ENCODE results near the gene DMXL1.
"Not testable (repeated sequence)": the region's sequence is repeated elsewhere in the genome, so short reads cannot be mapped to it uniquely, and the experiment has no call there.

DMXL1 gene

GRCh38 chr5:119112151-119112550 is 41.3 kb downstream of the DMXL1 start:
- no peaks in the 10 kb centered on the region for H3K9me3 ChIP-seq (ENCODE audit: insufficient read depth, low read length, severe bottlenecking)
- H4K20me1 ChIP-seq (ENCODE audit: insufficient read depth, low read length), result no peaks in the 10 kb centered on the region
- H3K36me3 ChIP-seq (ENCODE audit: insufficient read depth, low read length), result peaks cover 37% of the 10 kb centered on the region
- no peaks in the 10 kb centered on the region for H3K4me1 ChIP-seq (ENCODE audit: insufficient read depth, low read length)
- ATAC-seq (ENCODE audit: insufficient read depth, low read depth) (no peak), DNase-seq (no peak)
- H3K27ac ChIP-seq (ENCODE audit: low read length), result no peak overlapping the region
- H3K4me2 ChIP-seq (ENCODE audit: insufficient read depth, low read length), result no peak overlapping the region
- no peak overlapping the region for H3K4me3 ChIP-seq (ENCODE audit: low read depth in 1 of 2, low read length in 2 of 2)
- no peak for TF ChIP-seq EZH2 (IDR thresholded peaks at IDR 0.05; ENCODE audit: borderline replicate concordance, low read depth, low read length, severe bottlenecking)
- no peak for TF ChIP-seq CTCF (IDR thresholded peaks at IDR 0.05; ENCODE audit: borderline replicate concordance, extremely low read depth, low read length, poor library complexity, severe bottlenecking)
- no peaks in the 10 kb centered on the region for H3K27me3 ChIP-seq (ENCODE audit: insufficient read depth, low read length, poor library complexity)
- no peaks in the 10 kb centered on the region for H3K79me2 ChIP-seq (ENCODE audit: insufficient read depth, low read length)
- no peak overlapping the region for H3K9ac ChIP-seq (ENCODE audit: low read depth, low read length)
- H2AFZ ChIP-seq (ENCODE audit: low read depth, low read length), result no peak overlapping the region

GRCh38 chr5:119117237-119117636 is 46.4 kb downstream of the DMXL1 start:
- Histone ChIP-seq H3K36me3 (ENCODE audit: insufficient read depth, low read length) (peaks cover 67% of the 10 kb centered on the region), H4K20me1 (ENCODE audit: insufficient read depth, low read length) (no peaks in the 10 kb centered on the region), H3K9ac (ENCODE audit: low read depth, low read length) (no peak overlapping the region), H2AFZ (ENCODE audit: low read depth, low read length) (no peak overlapping the region), H3K4me3 (ENCODE audit: low read depth in 1 of 2, low read length in 2 of 2) (no peak overlapping the region), H3K4me2 (ENCODE audit: insufficient read depth, low read length) (no peak overlapping the region), H3K4me1 (ENCODE audit: insufficient read depth, low read length) (no peaks in the 10 kb centered on the region), H3K27me3 (ENCODE audit: insufficient read depth, low read length, poor library complexity) (no peaks in the 10 kb centered on the region), H3K79me2 (ENCODE audit: insufficient read depth, low read length) (no peaks in the 10 kb centered on the region), H3K9me3 (ENCODE audit: insufficient read depth, low read length, severe bottlenecking) (no peaks in the 10 kb centered on the region), H3K27ac (ENCODE audit: low read length) (no peak overlapping the region)
- TF ChIP-seq CTCF (IDR thresholded peaks at IDR 0.05; ENCODE audit: borderline replicate concordance, extremely low read depth, low read length, poor library complexity, severe bottlenecking) (no peak), EZH2 (IDR thresholded peaks at IDR 0.05; ENCODE audit: borderline replicate concordance, low read depth, low read length, severe bottlenecking) (no peak)
- ATAC-seq (ENCODE audit: insufficient read depth, low read depth) (no peak), DNase-seq (no peak)

- ATAC-seq (ENCODE audit: insufficient read depth, low read depth), result no peak
- no peaks in the 10 kb centered on the region for H3K4me1 ChIP-seq (ENCODE audit: insufficient read depth, low read length)
- H2AFZ ChIP-seq (ENCODE audit: low read depth, low read length), result no peak overlapping the region
- H3K4me3 ChIP-seq (ENCODE audit: low read depth in 1 of 2, low read length in 2 of 2), result no peak overlapping the region
- H3K27ac ChIP-seq (ENCODE audit: low read length), result no peak overlapping the region
- H3K9ac ChIP-seq (ENCODE audit: low read depth, low read length), result no peak overlapping the region
- H4K20me1 ChIP-seq (ENCODE audit: insufficient read depth, low read length), result no peaks in the 10 kb centered on the region
- no peak for TF ChIP-seq EZH2 (IDR thresholded peaks at IDR 0.05; ENCODE audit: borderline replicate concordance, low read depth, low read length, severe bottlenecking)
- H3K4me2 ChIP-seq (ENCODE audit: insufficient read depth, low read length), result no peak overlapping the region
- H3K36me3 ChIP-seq (ENCODE audit: insufficient read depth, low read length), result peaks cover 62% of the 10 kb centered on the region
- H3K27me3 ChIP-seq (ENCODE audit: insufficient read depth, low read length, poor library complexity), result no peaks in the 10 kb centered on the region
- H3K79me2 ChIP-seq (ENCODE audit: insufficient read depth, low read length), result no peaks in the 10 kb centered on the region
- H3K9me3 ChIP-seq (ENCODE audit: insufficient read depth, low read length, severe bottlenecking), result no peaks in the 10 kb centered on the region
- no peak for DNase-seq
Observed at GRCh38 chr5:119118000-119118399, 47.1 kb downstream of the DMXL1 start.

- no peak for TF ChIP-seq EZH2 (IDR thresholded peaks at IDR 0.05; ENCODE audit: borderline replicate concordance, low read depth, low read length, severe bottlenecking)
- H3K4me1 ChIP-seq (ENCODE audit: insufficient read depth, low read length), result no peaks in the 10 kb centered on the region
- no peak overlapping the region for H3K4me2 ChIP-seq (ENCODE audit: insufficient read depth, low read length)
- no peaks in the 10 kb centered on the region for H3K79me2 ChIP-seq (ENCODE audit: insufficient read depth, low read length)
- H3K9ac ChIP-seq (ENCODE audit: low read depth, low read length), result no peak overlapping the region
- no peak overlapping the region for H3K27ac ChIP-seq (ENCODE audit: low read length)
- H3K36me3 ChIP-seq (ENCODE audit: insufficient read depth, low read length), result peaks cover 70% of the 10 kb centered on the region
- no peak overlapping the region for H3K4me3 ChIP-seq (ENCODE audit: low read depth in 1 of 2, low read length in 2 of 2)
- no peak for ATAC-seq (ENCODE audit: insufficient read depth, low read depth)
- no peak overlapping the region for H2AFZ ChIP-seq (ENCODE audit: low read depth, low read length)
- no peaks in the 10 kb centered on the region for H3K27me3 ChIP-seq (ENCODE audit: insufficient read depth, low read length, poor library complexity)
- no peaks in the 10 kb centered on the region for H4K20me1 ChIP-seq (ENCODE audit: insufficient read depth, low read length)
- no peak for DNase-seq
- no peaks in the 10 kb centered on the region for H3K9me3 ChIP-seq (ENCODE audit: insufficient read depth, low read length, severe bottlenecking)
Observed at GRCh38 chr5:119120893-119121292, 50.0 kb downstream of the DMXL1 start.

- not testable (repeated sequence) for H3K4me3 ChIP-seq (ENCODE audit: low read depth in 1 of 2, low read length in 2 of 2); ATAC-seq (ENCODE audit: insufficient read depth, low read depth)
Observed at GRCh38 chr5:119122474-119122873, 51.6 kb downstream of the DMXL1 start.

More at GRCh38 chr5:119122474-119122873, 51.6 kb downstream of the DMXL1 start:
- H3K79me2 ChIP-seq (ENCODE audit: insufficient read depth, low read length); H4K20me1 ChIP-seq (ENCODE audit: insufficient read depth, low read length); DNase-seq; H2AFZ ChIP-seq (ENCODE audit: low read depth, low read length); H3K9me3 ChIP-seq (ENCODE audit: insufficient read depth, low read length, severe bottlenecking); H3K4me1 ChIP-seq (ENCODE audit: insufficient read depth, low read length); H3K4me2 ChIP-seq (ENCODE audit: insufficient read depth, low read length); H3K27me3 ChIP-seq (ENCODE audit: insufficient read depth, low read length, poor library complexity); H3K27ac ChIP-seq (ENCODE audit: low read length); H3K9ac ChIP-seq (ENCODE audit: low read depth, low read length): not testable (repeated sequence)
- H3K36me3 ChIP-seq (ENCODE audit: insufficient read depth, low read length), result peaks cover 54% of the 10 kb centered on the region
